ENCODE results near the gene PCSK1N.

- TF ChIP-seq SMC3 (IDR thresholded peaks at IDR 0.05) (peak; percentile 34), POLR2A (IDR thresholded peaks at IDR 0.05; ENCODE audit: low read length) (no peak), RFX5 (IDR thresholded peaks at IDR 0.05) (no peak), BHLHE40 (IDR thresholded peaks at IDR 0.05; ENCODE audit: low read depth, low read length) (no peak), CTCF (IDR thresholded peaks at IDR 0.05) (peak; percentile 34; the same call in 2 of the 3 replicates), CHD2 (IDR thresholded peaks at IDR 0.05; ENCODE audit: low read length, partially characterized antibody) (no peak), JUN (IDR thresholded peaks at IDR 0.05) (no peak), MAZ (IDR thresholded peaks at IDR 0.05; ENCODE audit: borderline replicate concordance, low read depth, low read length) (no peak), RNF2 (IDR thresholded peaks at IDR 0.05; ENCODE audit: borderline replicate concordance, low read depth) (no peak), FOSL2 (IDR thresholded peaks at IDR 0.05) (no peak), FOSL2 (CRISPR knock-in tag; IDR thresholded peaks at IDR 0.05) (no peak), PBX3 (IDR thresholded peaks at IDR 0.05) (no peak), USF2 (IDR thresholded peaks at IDR 0.05) (no peak), EP300 (IDR thresholded peaks at IDR 0.05) (no peak)
Observed at GRCh38 chrX:48854898-48855297, 19.5 kb upstream of the PCSK1N start.

Measured in A549 (cell line).